ENCODE data around the gene UBN2.

Gene UBN2

GRCh38 chr7:139294241-139294640 lies 63.2 kb downstream of the UBN2 start:
- H3K4me3 ChIP-seq (ENCODE audit: low read depth, low read length) = no peak overlapping the region
- no peak for TF ChIP-seq CTCF (IDR thresholded peaks at IDR 0.05; ENCODE audit: control insufficient read depth, extremely low read depth, insufficient read depth)
- no peak for DNase-seq (ENCODE audit: low read depth)

- TF ChIP-seq CTCF (IDR thresholded peaks at IDR 0.05; ENCODE audit: control insufficient read depth, extremely low read depth, insufficient read depth) = no peak
- no peak for DNase-seq (ENCODE audit: low read depth)
- no peak overlapping the region for H3K4me3 ChIP-seq (ENCODE audit: low read depth, low read length)
Observed at GRCh38 chr7:139294951-139295575, 64.0 kb downstream of the UBN2 start.

GRCh38 chr7:139297795-139298194 lies 66.8 kb downstream of the UBN2 start:
- no peak overlapping the region for H3K4me3 ChIP-seq (ENCODE audit: low read depth, low read length)
- no peak for TF ChIP-seq CTCF (IDR thresholded peaks at IDR 0.05; ENCODE audit: control insufficient read depth, extremely low read depth, insufficient read depth)
- no peak for DNase-seq (ENCODE audit: low read depth)

- no peak for TF ChIP-seq CTCF (IDR thresholded peaks at IDR 0.05; ENCODE audit: control insufficient read depth, extremely low read depth, insufficient read depth)
- H3K4me3 ChIP-seq (ENCODE audit: low read depth, low read length) = no peak overlapping the region
- no peak for DNase-seq (ENCODE audit: low read depth)
Observed at GRCh38 chr7:139299296-139299695, 68.3 kb downstream of the UBN2 start.

GRCh38 chr7:139300390-139300789 lies 69.4 kb downstream of the UBN2 start:
- DNase-seq (ENCODE audit: low read depth) = no peak
- no peak overlapping the region for H3K4me3 ChIP-seq (ENCODE audit: low read depth, low read length)
- TF ChIP-seq CTCF (IDR thresholded peaks at IDR 0.05; ENCODE audit: control insufficient read depth, extremely low read depth, insufficient read depth) = no peak

- no peak overlapping the region for H3K4me3 ChIP-seq (ENCODE audit: low read depth, low read length)
- TF ChIP-seq CTCF (IDR thresholded peaks at IDR 0.05; ENCODE audit: control insufficient read depth, extremely low read depth, insufficient read depth) = no peak
- no peak for DNase-seq (ENCODE audit: low read depth)
Observed at GRCh38 chr7:139304517-139304916, 73.5 kb downstream of the UBN2 start.

GRCh38 chr7:139317939-139318505 lies 87.0 kb downstream of the UBN2 start:
- no peak for TF ChIP-seq CTCF (IDR thresholded peaks at IDR 0.05; ENCODE audit: control insufficient read depth, extremely low read depth, insufficient read depth)
- DNase-seq (ENCODE audit: low read depth) = peak; percentile 56
- H3K4me3 ChIP-seq (ENCODE audit: low read depth, low read length) = peak overlapping the region; percentile 3; the same call in 1 of the 2 replicates

Data from LNCaP clone FGC (cell line).